Gastrocnemius medialis (tissue), 4 donors: ENCODE data around the gene WDR4. TPM values are rescaled to one million over a fixed set of nuclear protein-coding genes. Genes with fewer than 3 reads are reported as not detected.
"Not testable (repeated sequence)": the region's sequence is repeated elsewhere in the genome, so short reads cannot be mapped to it uniquely, and the experiment has no call there.

ENCODE experiments used
- ATAC-seq, 2 donors: fragments of 150-250 bp; one replicate each; pipeline ENCODE4 v1.9.1; 2016
- DNase-seq, 2 donors: peaks; one replicate each; pipeline ENCODE4 v3.0.0-alpha.2; 2019
- H3K27ac ChIP-seq, 4 donors: fragments of 200-600 bp; sonication (generic); 1 replicate in 1 of 4; 2 replicates in 3 of 4; pipeline ENCODE4 v1.5.1; 2016 to 2018; ENCODE audit warnings: mild to moderate bottlenecking in 2 of 4, moderate library complexity in 1 of 4
- H3K27me3 ChIP-seq, 3 donors: fragments of 200-600 bp; sonication (generic) in 2 of 3; 1 replicate in 1 of 3; 2 replicates in 2 of 3; pipeline versions ENCODE4 v1.5.1 to v1.6.0; 2016 to 2019; ENCODE audit warnings: mild to moderate bottlenecking in 1 of 3, moderate library complexity in 1 of 3
- H3K36me3 ChIP-seq, 2 donors: fragments of 200-600 bp; sonication (generic) in 1 of 2; one replicate each; pipeline ENCODE4 v1.5.1; 2017 to 2018
- H3K4me1 ChIP-seq, 2 donors: fragments of 200-600 bp; sonication (generic) in 1 of 2; one replicate each; pipeline ENCODE4 v1.5.1; 2016 to 2017; ENCODE audit warnings: mild to moderate bottlenecking in 2 of 2
- H3K4me3 ChIP-seq, 4 donors: fragments of 200-600 bp; sonication (generic) in 3 of 4; 1 replicate in 1 of 4; 2 replicates in 3 of 4; pipeline ENCODE4 v1.5.1; 2016 to 2019; ENCODE audit warnings: mild to moderate bottlenecking in 2 of 4
- H3K9me3 ChIP-seq, 3 donors: fragments of 200-600 bp; sonication (generic) in 2 of 3; 1 replicate in 1 of 3; 2 replicates in 2 of 3; pipeline ENCODE4 v1.5.1; 2016 to 2019
- CTCF ChIP-seq, 5 experiments: fragments of 450-650 bp in 3 of 5; fragments of 200-600 bp in 2 of 5; sonication (generic) in 2 of 5; IDR thresholded peaks in 4 of 5; conservative IDR thresholded peaks in 1 of 5; 1 replicate in 4 of 5; 2 replicates in 1 of 5; pipeline ENCODE4 v1.5.1; 2016 to 2019; ENCODE audit warnings: antibody characterized with exemption in 5 of 5, mild to moderate bottlenecking in 3 of 5, moderate library complexity in 3 of 5
- POLR2A ChIP-seq, 2 donors: fragments of 450-650 bp; IDR thresholded peaks; one replicate each; pipeline ENCODE4 v1.6.1; 2017; ENCODE audit warnings: antibody characterized with exemption in 2 of 2, mild to moderate bottlenecking in 2 of 2, moderate library complexity in 2 of 2
- in situ Hi-C, 4 donors: fragments of 200-750 bp; cut with MboI; loops; one replicate each; pipeline versions ENCODE4 v1.15.0 to v1.8.0; 2017; ENCODE audit warnings: low sequenced_read_pairs in 4 of 4
- intact Hi-C: fragments of 100-400 bp; cut with DNase I; formaldehyde crosslinking; loops from one replicate; pipeline ENCODE4 v1.15.1; 2023; ENCODE audit warnings: low total_unique reads
- total RNA-seq, 4 donors: library from RNA; depleted of rRNA; stranded (reverse); fragments of >200 nt; gene quantifications; one replicate each; pipeline versions ENCODE4 v1.1.0 to v1.2.3, GENCODE V29; 2016

The WDR4 gene
- total RNA-seq, result 10 to 100 TPM in 1 of 4 donors, 1 to 10 TPM in 3; 1.9 to 13.3 (median 4.4) TPM

DNA sequence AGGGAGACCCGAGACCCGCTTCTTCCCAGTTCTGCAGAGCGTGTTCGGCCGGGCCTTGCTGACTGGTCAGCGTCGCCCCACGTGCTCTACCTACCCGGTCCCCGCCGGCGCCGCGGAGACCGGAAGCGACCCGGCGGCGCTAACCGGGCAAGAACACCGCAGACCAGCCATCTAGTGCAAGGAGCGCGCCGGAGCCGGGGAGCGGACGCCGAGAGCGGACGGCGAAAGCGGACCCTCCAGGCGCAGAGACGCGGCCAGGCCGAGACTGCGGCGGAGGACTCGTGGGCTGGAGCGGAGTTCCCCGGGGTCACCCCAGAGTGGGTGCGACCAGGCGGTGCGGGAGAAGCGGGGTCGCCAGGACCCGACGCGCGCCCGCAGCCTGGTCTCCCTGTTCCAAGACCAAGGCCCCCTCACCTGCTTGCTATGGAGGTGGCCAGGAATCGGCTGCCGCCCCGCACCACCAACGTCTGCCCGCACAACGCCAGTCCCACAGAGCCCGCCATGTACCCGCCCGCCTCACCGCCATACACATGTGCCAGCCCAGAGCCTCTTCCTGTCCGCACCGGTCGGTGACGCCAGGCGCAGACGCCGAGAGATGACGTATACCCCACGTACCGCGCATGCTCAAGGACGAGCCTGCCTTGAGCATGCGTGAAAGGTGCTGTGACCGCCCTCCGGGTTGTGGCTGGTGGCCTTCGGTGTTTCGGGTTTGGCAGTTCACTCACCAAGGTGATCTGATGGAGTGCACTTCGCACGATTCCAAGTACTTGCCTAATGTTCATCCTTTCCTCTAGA lies at the start of gene WDR4:
WDR4 (minus strand) TSS at position 547 of the 795 bp plus-strand sequence; CDS start at position 503, 44 bp downstream.
- Histone ChIP-seq H3K36me3 (peaks cover 0 to 23% of the 10 kb centered on the region in 2 donors), H3K4me1 (peaks cover 17% of the 10 kb centered on the region in 2 donors), H3K27ac (peak within 1 kb of the TSS; percentile 81 to 97 (median 90)), H3K27me3 (no peaks in the 10 kb centered on the region), H3K4me3 (peak within 1 kb of the TSS; percentile 86 to 94 (median 90)), H3K9me3 (no peaks in the 10 kb centered on the region)
- intact Hi-C loops (loop anchor here (1.0 to 2.0 kb wide), 3 partner anchors 14 to 780 kb away; partner anchors contain the start of genes HSF2BP, NDUFV3, PKNOX1 and RRP1B), in situ Hi-C loops (loop anchor here in 1 of 4 donors (25.0 kb wide), 1 partner anchor 92 kb away; no protein-coding TSS in a partner anchor)
- ATAC-seq (peak; percentile 97 to 99), DNase-seq (peak; percentile 95 to 97)
- TF ChIP-seq CTCF (IDR thresholded peaks at IDR 0.05 in 4 of 5, conservative IDR thresholded peaks at IDR 0.05 in 1 of 5), result no peak
- TF ChIP-seq POLR2A (IDR thresholded peaks at IDR 0.05), result peak; percentile 61 to 62

DNA sequence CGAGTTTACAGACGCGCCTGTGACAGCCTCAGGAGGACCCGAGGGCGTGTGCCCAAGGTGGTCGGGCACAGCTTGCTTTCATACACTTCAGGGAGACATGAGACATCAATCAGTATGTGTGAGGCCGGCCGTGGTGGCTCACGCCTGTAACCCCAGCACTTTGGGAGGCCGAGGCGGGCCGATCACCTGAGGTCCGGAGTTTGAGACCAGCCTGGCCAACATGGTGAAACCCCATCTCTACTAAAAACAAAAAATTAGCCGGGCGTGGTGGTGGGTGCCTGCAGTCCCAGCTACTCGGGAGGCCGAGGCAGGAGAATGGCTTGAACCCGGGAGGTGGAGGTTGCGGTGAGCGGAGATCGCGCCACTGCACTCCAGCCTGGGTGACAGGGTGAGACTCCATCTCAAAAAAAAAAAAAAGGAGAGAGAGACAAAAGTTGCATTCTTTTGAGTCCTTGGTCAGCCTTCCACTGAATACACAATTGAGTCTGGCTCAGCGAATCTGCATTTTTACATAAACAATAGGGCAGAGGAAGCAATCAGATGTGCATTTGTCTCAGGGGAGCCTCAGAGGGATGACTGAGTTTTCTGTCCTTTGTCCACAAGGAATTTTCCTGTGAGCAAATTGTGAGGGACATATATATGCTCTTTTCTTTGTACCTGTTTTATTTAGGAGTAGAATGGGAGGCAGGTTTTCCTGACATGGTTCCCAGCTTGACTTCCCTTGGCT lies 48.3 kb upstream of the WDR4 start:
- H3K4me3 ChIP-seq, H3K27me3 ChIP-seq, intact Hi-C loops, H3K36me3 ChIP-seq, in situ Hi-C loops, ATAC-seq, H3K4me1 ChIP-seq, H3K27ac ChIP-seq, H3K9me3 ChIP-seq: not testable (repeated sequence)
- DNase-seq, result peak in 1 of 2 donors; percentile 8

GRCh38 chr21:42925114-42925926 lies 46.0 kb upstream of the WDR4 start, which contains the start of gene ERVH48-1:
Gene ERVH48-1, minus strand, starts transcription at chr21:42925630. Its CDS starts 6,624 bp downstream, at chr21:42919006.
- TF ChIP-seq CTCF (IDR thresholded peaks at IDR 0.05 in 4 of 5, conservative IDR thresholded peaks at IDR 0.05 in 1 of 5), result no peak
- no peak for TF ChIP-seq POLR2A (IDR thresholded peaks at IDR 0.05)
- in situ Hi-C loops, result no loop called here
- ATAC-seq, result no peak
- H3K9me3 ChIP-seq, result no peaks in the 10 kb centered on the region
- H3K27me3 ChIP-seq, result no peaks in the 10 kb centered on the region
- H3K4me3 ChIP-seq, result no peak within 1 kb of the TSS
- peaks cover 5 to 8% of the 10 kb centered on the region in 2 donors for H3K4me1 ChIP-seq
- H3K27ac ChIP-seq, result no peak within 1 kb of the TSS
- intact Hi-C loops, result no loop called here
- H3K36me3 ChIP-seq, result no peaks in the 10 kb centered on the region
- peak in 1 of 2 donors; percentile 8 for DNase-seq

DNA sequence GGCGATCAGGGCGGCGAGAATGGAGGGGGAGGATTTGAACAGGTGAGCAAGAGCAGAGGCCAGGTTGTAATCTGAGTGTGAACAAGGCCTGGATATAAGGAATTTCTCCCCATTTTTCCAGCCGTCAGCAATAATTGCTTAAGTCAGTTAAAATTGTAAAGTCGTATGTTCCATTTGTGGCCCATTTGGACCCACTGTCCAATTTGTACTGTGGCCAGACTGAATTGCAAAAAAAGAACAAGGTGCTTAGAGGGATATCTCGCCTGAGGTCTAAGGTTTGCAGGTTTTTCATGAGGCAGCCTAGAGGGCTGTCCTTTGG lies 45.1 kb upstream of the WDR4 start:
- H3K27me3 ChIP-seq, result no peaks in the 10 kb centered on the region
- H3K36me3 ChIP-seq, result no peaks in the 10 kb centered on the region
- no peak overlapping the region for H3K4me3 ChIP-seq
- no peaks in the 10 kb centered on the region for H3K9me3 ChIP-seq
- TF ChIP-seq POLR2A (IDR thresholded peaks at IDR 0.05) (no peak), CTCF (IDR thresholded peaks at IDR 0.05 in 4 of 5, conservative IDR thresholded peaks at IDR 0.05 in 1 of 5) (no peak)
- intact Hi-C loops, result no loop called here
- ATAC-seq, result peak in 1 of 2 donors; percentile 9
- in situ Hi-C loops, result no loop called here
- H3K4me1 ChIP-seq, result peaks cover 5 to 8% of the 10 kb centered on the region in 2 donors
- no peak for DNase-seq
- no peak overlapping the region for H3K27ac ChIP-seq
